ENCODE data around the gene BUD13.
A peak's percentile ranks its signal among the peaks of the same experiment; 100 is the strongest.
"Not testable (repeated sequence)": the region's sequence is repeated elsewhere in the genome, so short reads cannot be mapped to it uniquely, and the experiment has no call there.

BUD13 gene

GRCh38 chr11:116756044-116756443, 16.7 kb downstream of the BUD13 start:
- not testable (repeated sequence) for DNase-seq (ENCODE audit: low spot score)

DNA sequence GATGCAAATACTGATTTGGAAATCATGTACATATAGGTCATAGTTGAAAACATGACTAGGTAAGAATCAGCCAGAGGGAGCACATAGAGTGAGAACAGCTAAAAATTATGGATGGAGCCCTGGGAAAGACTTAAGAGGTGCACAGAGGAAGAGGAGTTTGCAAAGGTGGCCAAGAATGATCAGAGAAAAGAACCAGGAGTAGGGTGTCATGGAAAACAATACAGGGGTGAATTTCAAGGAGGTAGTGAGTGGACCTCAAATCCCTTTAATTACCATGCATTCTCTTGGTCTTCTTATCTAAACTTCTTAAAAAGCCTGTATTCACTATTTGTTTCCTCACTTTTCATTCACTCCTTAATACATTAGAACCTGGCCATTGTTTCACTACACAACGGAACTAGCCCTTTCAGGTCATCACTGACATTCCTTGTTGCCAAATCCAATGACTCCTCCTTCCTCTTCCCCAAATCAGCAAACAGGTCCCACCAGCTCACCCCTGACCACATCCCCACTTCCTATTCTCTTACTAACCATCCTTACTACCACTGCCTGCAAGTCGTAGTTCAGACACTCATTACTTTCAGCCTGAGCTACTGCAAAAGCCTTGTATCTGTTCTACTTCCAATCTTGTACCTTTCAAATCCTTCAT, 22.6 kb downstream of the BUD13 start:
- DNase-seq (ENCODE audit: low spot score) = no peak

DNA sequence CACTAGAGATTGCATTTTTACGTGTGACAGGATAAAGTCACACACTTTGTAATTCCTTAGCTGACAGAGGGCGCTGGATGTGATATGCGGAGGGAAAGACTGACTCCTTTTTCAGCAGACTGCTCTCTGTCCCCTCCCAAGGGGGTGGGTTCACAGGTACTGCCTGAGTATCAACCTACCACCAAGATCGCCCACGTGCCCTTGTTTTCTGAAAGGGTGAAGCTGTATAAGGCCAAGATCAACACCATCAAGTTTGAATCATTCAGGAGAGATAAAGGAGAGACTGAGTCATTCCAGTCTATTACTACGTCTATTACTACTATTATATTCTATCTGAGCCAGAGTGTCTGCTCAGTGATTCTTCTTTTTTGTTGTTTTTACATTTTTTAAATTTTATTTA, 30.7 kb downstream of the BUD13 start:
- no peak for DNase-seq (ENCODE audit: low spot score)

GRCh38 chr11:116740741-116741140, 32.0 kb downstream of the BUD13 start:
- DNase-seq (ENCODE audit: low spot score) = no peak

- no peak for DNase-seq (ENCODE audit: low spot score)
These were observed 33.8 kb downstream of the BUD13 start for GRCh38 chr11:116738975-116739374.

- DNase-seq (ENCODE audit: low spot score) = no peak
These were observed 36.0 kb downstream of the BUD13 start for GRCh38 chr11:116736763-116737162.

- DNase-seq (ENCODE audit: low spot score) = peak; percentile 5
These were observed 38.7 kb downstream of the BUD13 start for GRCh38 chr11:116733969-116734508.

GRCh38 chr11:116733043-116733755, 39.6 kb downstream of the BUD13 start:
- DNase-seq (ENCODE audit: low spot score) = peak; percentile 14

DNA sequence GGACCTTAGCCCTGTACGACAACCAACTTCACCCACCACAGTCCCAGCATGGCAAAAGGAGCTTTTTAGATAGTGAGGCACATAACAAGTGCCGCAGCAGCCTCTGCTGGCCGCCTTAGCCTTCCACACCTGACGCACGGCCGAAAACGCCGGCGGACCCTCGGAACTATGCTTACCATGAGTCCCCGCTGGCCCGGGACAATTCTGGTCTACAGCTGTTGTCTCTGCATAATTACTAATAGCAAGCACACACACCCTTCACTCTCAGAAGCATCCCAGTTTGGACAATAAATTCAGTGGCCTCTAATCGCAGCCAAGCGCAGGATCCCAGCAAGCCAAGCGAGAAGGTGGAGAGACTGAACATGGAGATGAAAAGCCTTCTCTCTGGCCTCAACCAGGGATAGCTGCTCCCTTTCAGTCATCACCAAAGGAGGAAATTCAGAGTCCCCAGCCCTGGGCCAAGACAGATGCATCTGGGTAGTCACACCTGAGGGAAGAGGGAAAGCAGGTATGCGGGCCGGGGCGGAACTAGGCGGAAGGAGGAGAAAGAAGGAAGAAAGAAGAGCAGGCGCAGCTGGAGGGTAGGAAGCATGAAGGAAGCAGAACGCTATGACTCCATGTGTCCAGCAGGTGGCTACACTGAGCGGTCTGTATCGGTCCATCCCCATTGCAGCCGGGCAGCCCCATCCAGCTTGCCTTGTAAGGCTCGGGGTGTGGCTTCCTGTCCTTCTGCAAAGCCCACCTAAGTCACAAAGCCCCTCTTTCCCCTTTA, 40.3 kb downstream of the BUD13 start:
- DNase-seq (ENCODE audit: low spot score) = peak; percentile 89

- DNase-seq (ENCODE audit: low spot score) = peak; percentile 27
These were observed 41.0 kb downstream of the BUD13 start for GRCh38 chr11:116731821-116732220.

- peak; percentile 30 for DNase-seq (ENCODE audit: low spot score)
These were observed 41.6 kb downstream of the BUD13 start for GRCh38 chr11:116731097-116731761.

DNA sequence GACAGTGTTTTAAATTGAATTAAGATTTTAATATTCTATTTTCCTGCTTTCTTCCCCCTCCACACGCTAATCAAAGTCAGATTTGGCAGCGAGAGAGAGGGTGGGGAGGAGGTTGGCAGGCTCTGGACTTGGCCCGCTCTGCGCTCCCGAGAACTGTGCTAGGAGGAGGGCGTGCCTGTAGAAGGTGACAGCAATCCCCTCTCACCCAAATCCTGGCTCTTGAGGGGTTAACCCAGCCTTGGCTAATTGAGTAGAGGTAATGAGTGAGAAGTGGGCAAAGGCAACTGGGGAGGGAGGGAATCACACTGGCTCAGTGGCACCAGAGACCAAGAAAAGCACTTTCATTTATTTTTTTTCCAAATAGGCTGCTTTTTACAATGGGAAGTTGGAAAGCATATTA, 42.2 kb downstream of the BUD13 start:
- peak; percentile 12 for DNase-seq (ENCODE audit: low spot score)

DNA sequence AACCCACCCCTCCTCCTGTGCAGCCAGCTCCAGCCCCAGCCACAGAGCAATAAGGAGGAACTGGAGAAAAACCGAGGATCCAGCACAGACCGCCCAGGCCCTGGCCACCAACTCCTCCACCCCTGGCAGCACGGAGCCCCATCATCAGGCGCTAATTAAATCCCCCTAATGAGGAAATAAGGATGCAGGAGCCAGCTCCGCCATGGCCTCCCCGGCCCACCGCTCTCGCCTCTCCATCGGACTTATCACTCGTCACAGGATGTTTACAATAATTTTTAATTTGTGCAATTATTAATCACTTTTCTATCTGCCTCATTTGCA, 42.6 kb downstream of the BUD13 start:
- DNase-seq (ENCODE audit: low spot score) = peak; percentile 12

DNA sequence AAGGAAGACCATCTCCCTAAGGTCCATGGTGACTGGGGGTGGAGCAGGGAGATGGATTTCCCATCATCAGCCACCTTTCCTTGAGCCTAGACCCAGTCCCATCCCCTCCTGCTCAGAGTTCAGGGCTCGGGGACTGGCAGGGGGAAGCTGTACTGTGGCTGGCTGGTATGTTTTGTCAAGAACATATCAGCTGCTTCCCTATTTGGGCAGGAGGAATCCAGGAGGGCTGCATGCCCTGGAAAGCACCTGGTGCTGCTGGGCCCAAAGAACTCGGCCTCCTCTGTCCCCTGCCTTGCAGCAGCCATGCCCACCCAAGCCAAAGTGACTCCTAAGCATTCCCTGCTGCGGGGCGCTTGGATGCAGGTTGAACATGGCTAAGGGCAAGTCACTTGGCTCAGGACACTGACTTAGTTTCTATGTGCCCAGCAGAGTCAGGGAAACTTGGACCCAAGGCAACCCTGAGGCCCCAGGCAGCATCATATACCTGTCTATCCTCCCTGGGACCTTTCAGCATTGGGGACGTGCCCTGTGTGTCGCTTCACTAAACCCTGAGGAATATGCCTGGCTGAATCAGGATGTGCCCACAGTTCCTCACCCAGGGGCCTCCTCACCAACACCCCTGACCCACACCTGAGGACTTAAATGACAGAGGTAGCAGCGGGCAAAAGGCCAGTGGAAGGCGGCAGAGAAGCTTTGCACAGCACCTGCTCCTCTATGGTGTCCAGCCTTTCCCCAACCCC, 43.1 kb downstream of the BUD13 start:
- no peak for DNase-seq (ENCODE audit: low spot score)

DNA sequence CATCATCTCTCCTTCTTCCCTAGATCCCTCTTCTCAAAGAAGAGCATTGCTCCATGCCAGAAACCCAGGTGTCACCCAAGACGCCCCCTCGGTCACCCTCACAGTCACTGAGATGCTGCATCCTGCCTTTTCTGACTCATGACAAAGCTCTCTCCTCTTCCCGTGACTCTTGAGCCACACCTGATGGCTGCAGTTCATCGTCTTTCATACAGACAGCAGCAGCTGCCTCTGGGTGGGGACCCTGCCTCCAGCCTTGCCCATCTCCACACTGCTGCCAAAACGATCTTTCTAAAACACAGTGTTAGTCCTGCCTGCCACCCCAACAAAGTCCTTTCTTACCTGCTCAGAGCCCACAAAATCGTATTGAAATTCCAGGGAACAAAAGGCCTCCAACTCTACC, 44.8 kb downstream of the BUD13 start:
- no peak for DNase-seq (ENCODE audit: low spot score)

GRCh38 chr11:116725434-116726221, 47.2 kb downstream of the BUD13 start:
- no peak for DNase-seq (ENCODE audit: low spot score)

- no peak for DNase-seq (ENCODE audit: low spot score)
These were observed 48.0 kb downstream of the BUD13 start for GRCh38 chr11:116724813-116725212.

DNA sequence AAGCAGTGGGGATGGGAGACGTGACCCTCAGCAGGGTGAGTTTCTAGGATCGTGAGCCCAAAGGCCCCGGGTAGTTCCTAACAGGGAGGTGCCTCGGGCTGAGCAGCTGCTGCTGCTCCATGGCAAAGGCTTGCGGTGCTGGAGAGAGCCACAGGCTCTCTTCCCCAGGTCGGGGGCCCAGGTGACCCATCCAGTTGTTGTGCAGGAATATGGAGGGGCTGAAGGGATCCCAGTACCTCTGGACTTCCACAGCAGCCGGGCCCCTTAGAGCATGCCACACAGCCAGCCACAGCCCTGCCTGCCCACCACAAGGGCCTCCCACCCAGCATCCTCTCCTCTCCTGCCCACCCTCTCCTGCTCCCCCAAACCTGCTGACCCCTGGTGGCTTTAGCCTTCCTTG, 49.3 kb downstream of the BUD13 start:
- DNase-seq (ENCODE audit: low spot score) = no peak

DNA sequence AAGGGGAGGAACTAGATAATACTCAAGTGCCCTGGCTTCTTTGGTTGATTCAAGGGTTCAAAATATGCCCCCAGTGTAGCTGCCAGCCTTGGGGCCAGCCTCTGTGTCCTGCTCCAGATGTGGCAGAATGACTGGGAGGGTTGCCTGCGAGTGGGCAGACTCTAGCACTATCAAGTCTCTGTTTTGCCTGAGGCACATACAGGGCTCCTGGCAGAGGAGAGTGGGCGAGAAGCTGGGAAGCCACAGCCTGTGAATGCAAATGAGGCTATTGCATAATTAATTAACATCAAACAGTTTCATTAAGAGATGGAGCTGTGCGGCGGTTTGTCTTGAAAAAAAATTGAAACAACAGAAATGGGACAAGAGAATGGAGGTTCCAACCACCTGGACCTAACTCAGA, 50.8 kb downstream of the BUD13 start:
- DNase-seq (ENCODE audit: low spot score) = no peak

GRCh38 chr11:116720895-116721294, 51.9 kb downstream of the BUD13 start:
- no peak for DNase-seq (ENCODE audit: low spot score)

DNA sequence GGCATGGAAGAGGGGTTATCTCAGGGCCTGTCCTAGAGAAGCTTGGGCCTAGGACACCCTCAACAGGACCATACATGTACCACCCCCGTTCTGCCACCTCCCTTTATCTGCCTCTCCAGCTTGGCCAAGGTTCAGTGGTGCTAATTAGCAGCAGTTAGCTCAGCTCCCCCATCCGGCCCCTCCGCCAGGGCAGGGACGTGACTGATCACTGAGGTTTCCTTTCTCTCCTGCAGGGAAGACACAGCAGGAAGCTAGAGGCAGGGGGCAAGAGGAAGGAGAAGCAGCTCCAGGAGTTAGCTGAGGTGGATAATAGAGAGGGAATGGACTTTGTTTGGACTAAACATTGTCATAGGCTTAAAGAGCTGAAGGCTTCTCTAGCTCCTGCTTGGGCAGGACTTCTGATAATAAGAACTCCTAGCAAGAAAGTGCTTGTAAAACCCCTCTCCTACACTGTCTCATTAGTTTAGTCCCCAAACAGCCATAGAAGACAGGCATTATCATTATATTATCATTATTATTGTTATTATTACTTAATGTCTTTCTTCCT, 53.8 kb downstream of the BUD13 start:
- DNase-seq (ENCODE audit: low spot score) = no peak
